Measurements from ENCODE around the gene IKZF1. TPM values are rescaled to one million over a fixed set of nuclear protein-coding genes. Genes with fewer than 3 reads are reported as not detected.

The IKZF1 gene
- total and polyA plus RNA-seq, 5 experiments from 2014 or later: 145 to 435 (median 257) TPM

DNA sequence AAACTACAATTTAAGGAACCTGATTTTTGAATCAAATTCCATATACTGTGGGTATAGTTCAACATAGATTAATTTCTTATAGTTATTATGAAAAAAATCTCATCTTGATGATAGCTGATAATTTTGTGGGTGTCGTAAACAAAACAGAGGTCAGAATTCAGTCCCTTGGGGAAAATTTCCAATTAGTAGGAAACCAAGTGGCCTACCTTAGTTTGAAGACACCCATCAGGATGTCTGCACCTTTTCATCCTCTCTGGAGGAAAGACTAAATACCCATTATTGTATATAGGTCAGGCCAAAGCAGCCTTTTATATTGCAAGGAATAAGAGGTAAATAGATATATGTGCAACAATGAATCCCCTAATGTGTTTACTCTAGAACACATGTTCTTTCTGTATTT lies 6.4 kb downstream of the IKZF1 start:
- peaks cover 38 to 88% (median 76%) of the 10 kb centered on the region in 4 donors for H3K4me1 Mint-ChIP-seq
- DNase-seq: no peak
- POLR2A ChIA-PET: interaction anchor here (1.8 to 32.9 kb wide), 6 partner anchors 6 to 102 kb away, joined by 8 to 1553 read pairs (median 289); no protein-coding TSS in a partner anchor
- peak overlapping the region; percentile 88 to 100 (median 100) for H3K4me3 Mint-ChIP-seq
- H3K9me3 Mint-ChIP-seq: peaks cover 0 to 1% (median 0%) of the 10 kb centered on the region in 9 donors
- peak overlapping the region in 9 of 10 donors; percentile 91 to 100 (median 99) for H3K27ac Mint-ChIP-seq
- H3K27me3 Mint-ChIP-seq: no peaks in the 10 kb centered on the region
- peaks cover 15 to 44% (median 43%) of the 10 kb centered on the region in 3 donors for H3K36me3 Mint-ChIP-seq
- ATAC-seq: no peak

DNA sequence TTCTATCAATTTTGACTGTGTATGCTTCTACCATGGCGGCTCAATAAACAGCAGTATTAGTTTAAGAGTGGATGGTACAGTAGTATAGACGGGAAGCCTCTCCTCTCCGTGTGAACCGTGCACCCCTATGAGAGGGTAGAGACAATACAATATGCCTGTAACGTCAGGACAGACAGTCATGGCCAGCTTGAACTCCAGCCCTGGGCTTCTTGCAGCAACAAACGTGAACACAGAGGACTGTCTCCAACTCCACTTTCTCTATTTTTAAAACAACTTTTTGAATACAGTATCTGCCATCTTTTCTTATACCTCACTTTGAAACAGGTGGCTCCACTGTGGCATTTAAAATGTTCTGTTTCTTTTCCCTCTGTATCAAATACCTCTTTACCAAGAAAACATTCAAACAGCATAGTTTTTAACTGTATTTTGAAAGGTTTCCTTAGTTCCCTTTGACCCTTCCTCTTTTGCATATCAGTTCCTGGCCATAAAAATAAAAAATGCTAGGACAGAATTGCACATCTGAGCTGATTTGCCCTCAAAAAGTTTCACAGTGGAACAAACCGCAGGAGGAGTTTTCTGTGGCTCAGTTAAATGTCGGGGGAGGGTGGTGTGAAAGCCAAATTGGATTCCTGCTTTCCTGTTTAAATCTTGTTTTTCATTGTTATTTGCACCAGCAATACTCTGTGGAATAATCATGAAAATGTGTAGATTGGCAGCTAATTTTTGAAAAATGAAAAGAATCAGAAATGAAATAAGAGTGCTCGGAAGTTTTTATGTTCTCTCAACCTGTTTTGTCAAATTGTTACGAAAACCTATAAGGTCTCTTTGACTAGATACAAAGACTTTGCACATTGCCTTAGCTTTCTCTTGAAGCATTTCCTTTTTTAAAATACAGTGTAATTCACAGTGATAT lies 8.0 kb downstream of the IKZF1 start:
- DNase-seq: peak in 2 of 10 donors; percentile 49 to 54
- POLR2A ChIA-PET: interaction anchor here (0.7 to 32.9 kb wide), 10 partner anchors 6 to 104 kb away, joined by 3 to 1553 read pairs (median 131); partner anchors contain the start of gene IKZF1
- H3K27me3 Mint-ChIP-seq: no peaks in the 10 kb centered on the region
- H3K4me1 Mint-ChIP-seq: peaks cover 36 to 97% (median 86%) of the 10 kb centered on the region in 4 donors
- H3K4me3 Mint-ChIP-seq: peak overlapping the region; percentile 88 to 100 (median 100)
- H3K9me3 Mint-ChIP-seq: peaks cover 0 to 1% (median 0%) of the 10 kb centered on the region in 9 donors
- H3K36me3 Mint-ChIP-seq: peaks cover 1 to 32% (median 29%) of the 10 kb centered on the region in 3 donors
- peak overlapping the region in 9 of 10 donors; percentile 91 to 100 (median 99) for H3K27ac Mint-ChIP-seq
- no peak for ATAC-seq

DNA sequence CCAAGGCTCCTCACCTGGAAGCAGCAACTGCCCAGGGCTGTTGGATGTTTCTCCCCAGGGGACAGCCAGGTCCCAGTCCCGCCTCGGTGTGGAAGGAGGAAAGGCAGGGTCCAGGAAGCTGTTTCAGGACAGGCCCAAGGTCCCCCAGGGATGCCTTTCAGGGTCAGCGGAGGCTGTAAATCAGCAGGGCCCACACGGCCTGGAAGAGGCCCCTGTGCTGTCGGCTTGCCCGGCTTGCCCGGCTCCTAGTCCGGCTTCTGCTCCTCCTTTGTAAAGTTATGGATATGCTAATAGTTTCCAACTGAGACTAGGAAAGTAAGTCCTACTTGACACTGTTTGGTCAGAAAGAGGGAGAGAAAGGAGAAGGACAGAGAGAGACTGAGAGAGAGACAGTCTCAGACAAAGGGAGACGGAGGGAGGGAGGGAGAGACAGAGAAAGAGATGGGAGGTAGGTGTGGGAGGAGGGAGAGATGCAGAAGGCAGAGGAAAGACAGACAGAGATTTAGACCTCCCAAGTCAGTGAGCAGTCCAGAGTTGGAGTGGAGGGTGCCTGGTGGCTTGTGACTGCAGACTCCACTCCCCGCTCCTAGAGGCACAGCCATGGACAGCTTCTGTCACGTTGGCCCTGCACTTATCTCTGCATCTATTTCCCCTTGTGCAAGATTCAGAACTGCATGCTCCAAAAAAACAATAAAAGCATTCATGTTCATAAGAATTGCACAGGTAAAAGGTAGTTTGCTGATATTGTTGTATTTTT lies 10.5 kb downstream of the IKZF1 start:
- H3K4me1 Mint-ChIP-seq: peaks cover 41 to 100% (median 90%) of the 10 kb centered on the region in 4 donors
- POLR2A ChIA-PET: interaction anchor here (0.7 to 32.9 kb wide), 10 partner anchors 8 to 106 kb away, joined by 3 to 1553 read pairs (median 131); partner anchors contain the start of gene IKZF1
- peak overlapping the region; percentile 88 to 100 (median 100) for H3K4me3 Mint-ChIP-seq
- no peaks in the 10 kb centered on the region for H3K27me3 Mint-ChIP-seq
- peak in 1 of 10 donors; percentile 23 for DNase-seq
- peaks cover 0 to 35% (median 28%) of the 10 kb centered on the region in 3 donors for H3K36me3 Mint-ChIP-seq
- H3K9me3 Mint-ChIP-seq: peaks cover 0 to 1% (median 0%) of the 10 kb centered on the region in 9 donors
- H3K27ac Mint-ChIP-seq: peak overlapping the region in 9 of 10 donors; percentile 91 to 100 (median 99)
- peak in 1 of 2 donors; percentile 7 for ATAC-seq

DNA sequence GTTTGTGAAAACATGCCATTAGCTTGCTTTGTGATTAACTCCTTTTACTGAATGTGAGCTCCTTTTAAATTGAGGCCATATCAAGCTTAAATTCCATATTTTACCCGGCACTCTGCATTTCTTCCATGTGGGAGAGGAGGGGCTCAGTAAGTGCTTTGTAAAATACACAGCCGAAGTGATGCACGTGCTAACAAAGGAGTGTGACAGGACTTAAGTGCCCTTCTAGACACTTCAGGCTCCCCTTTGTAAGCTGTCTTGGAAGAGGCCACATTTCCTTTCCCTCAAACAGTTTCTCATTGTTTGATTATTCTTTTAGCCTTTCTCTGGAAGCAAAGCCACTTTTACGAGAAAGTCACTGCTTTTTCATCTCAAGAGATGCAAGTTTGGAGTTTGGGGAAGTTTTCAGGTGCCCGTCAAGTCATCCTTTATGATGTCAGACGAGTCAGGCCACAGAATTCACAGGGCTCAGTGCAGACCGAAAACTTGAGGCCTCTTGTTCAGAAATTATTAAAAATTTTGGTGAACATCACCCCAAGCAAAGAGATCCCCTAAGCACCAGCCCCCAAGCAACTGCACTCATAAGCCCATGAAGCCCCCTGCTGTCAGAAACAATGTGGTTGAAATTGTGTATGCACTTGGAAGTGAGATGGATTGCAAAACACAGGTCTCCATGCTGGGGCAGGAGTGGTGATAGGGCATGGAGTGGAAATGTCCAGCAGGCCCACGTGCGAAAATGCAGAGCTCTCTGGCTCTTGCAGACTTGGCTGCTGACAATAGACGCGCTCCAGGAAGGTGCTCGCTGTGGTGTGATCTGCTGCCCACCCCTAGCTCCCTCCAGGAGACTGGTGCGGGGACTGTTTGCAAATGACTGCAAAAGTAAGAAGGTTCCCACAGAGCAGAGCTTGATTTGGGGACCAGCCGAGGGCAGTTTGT lies 11.5 kb downstream of the IKZF1 start:
- no peak for ATAC-seq
- H3K4me1 Mint-ChIP-seq: peaks cover 43 to 99% (median 91%) of the 10 kb centered on the region in 4 donors

DNA sequence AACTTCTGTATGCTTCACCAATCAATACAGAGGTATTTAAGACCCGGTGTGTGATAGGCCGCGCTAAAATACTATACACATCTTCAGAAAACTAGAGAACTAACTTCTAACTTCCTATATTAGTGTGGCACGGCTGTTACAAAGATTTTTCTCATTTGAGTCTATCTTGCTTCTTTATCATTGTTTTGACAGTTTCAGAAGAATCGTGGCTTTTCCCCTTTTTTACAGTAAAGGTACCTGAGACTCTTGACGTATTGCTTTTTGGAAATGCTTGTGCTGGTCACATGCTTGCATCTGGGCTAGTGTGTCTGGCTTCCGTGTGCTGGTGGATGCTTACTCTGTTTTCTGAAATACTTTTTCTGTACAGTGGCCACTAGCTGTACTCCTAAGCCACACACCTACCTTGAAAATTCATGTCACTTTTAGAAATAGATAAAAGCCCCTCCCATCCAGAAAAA lies 12.7 kb downstream of the IKZF1 start:
- Mint-ChIP-seq H3K27ac (peak overlapping the region in 9 of 10 donors; percentile 91 to 100 (median 99)), H3K9me3 (peaks cover 0 to 1% (median 0%) of the 10 kb centered on the region in 9 donors), H3K36me3 (peaks cover 3 to 52% (median 33%) of the 10 kb centered on the region in 3 donors), H3K4me3 (peak overlapping the region; percentile 81 to 100 (median 100)), H3K4me1 (peaks cover 42 to 99% (median 94%) of the 10 kb centered on the region in 4 donors), H3K27me3 (no peaks in the 10 kb centered on the region)
- POLR2A ChIA-PET: interaction anchor here (0.6 to 32.9 kb wide), 8 partner anchors 11 to 108 kb away, joined by 3 to 1553 read pairs (median 138); partner anchors contain the start of gene IKZF1
- DNase-seq (peak in 9 of 10 donors; percentile 43 to 89 (median 69)), ATAC-seq (peak; percentile 66 to 80)

More for the DNA sequence above, 11.5 kb downstream of the IKZF1 start:
- Mint-ChIP-seq H3K27ac (peak overlapping the region in 9 of 10 donors; percentile 91 to 100 (median 99)), H3K4me3 (peak overlapping the region; percentile 88 to 100 (median 100)), H3K36me3 (peaks cover 0 to 43% (median 27%) of the 10 kb centered on the region in 3 donors), H3K27me3 (no peaks in the 10 kb centered on the region), H3K9me3 (peaks cover 0 to 1% (median 0%) of the 10 kb centered on the region in 9 donors)
- POLR2A ChIA-PET: interaction anchor here (0.7 to 32.9 kb wide), 8 partner anchors 9 to 107 kb away, joined by 3 to 1553 read pairs (median 270); partner anchors contain the start of gene IKZF1
- DNase-seq: peak in 2 of 10 donors; percentile 43 to 47

DNA sequence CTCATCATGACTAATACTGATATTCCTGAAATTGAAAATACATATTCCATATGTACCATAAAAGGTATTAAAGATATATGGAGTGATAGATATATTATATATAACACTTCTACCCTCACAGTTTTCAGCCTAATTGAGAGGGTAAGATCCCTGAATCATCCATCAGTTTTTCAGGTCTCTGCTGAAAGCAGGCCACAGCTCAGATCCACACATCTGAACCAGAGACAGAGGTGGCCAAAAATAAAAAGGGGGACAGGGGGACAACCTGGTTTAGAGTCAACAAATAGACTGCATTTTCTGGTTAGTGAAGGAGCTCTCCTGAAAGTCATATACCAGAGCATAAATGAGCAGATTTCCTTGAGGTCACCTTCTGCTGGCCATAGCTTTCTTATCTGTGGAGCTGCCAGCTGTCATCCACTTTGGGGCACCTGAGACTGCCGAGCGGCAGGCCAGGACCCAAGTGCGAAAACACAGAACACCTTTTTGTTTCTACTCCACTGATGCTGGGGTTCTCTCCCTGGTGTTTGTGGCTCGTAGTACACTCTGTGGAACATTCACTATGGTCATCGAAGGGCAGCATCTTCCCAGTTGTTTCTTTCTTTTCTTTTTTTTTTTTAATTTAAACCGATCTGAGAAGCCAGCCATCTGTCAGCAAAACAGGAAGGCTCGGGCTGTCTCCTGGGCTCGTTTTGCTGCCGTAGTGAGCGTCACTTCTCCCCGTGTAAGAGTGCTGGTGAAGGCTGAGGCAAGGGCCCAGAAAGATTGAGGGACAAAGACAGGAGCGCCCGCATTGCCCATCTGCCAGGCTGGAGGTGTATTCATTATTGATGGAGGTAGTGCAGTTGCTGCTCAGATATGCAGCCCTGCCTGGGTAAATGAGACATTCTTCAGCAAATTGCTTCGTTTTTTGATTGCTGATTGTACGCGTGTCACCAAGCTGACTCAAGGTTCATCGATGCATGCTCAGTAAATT lies 13.5 kb downstream of the IKZF1 start:
- peak in 1 of 2 donors; percentile 18 for ATAC-seq
- Mint-ChIP-seq H3K9me3 (peaks cover 0 to 1% (median 0%) of the 10 kb centered on the region in 9 donors), H3K36me3 (peaks cover 3 to 53% (median 35%) of the 10 kb centered on the region in 3 donors), H3K27ac (peak overlapping the region in 9 of 10 donors; percentile 91 to 100 (median 99)), H3K27me3 (no peaks in the 10 kb centered on the region), H3K4me1 (peaks cover 40 to 99% (median 93%) of the 10 kb centered on the region in 4 donors), H3K4me3 (peak overlapping the region; percentile 81 to 100 (median 100))
- DNase-seq: peak in 6 of 10 donors; percentile 41 to 68 (median 58)
- POLR2A ChIA-PET: interaction anchor here (0.6 to 32.9 kb wide), 8 partner anchors 10 to 109 kb away, joined by 3 to 1553 read pairs (median 138); partner anchors contain the start of gene IKZF1

DNA sequence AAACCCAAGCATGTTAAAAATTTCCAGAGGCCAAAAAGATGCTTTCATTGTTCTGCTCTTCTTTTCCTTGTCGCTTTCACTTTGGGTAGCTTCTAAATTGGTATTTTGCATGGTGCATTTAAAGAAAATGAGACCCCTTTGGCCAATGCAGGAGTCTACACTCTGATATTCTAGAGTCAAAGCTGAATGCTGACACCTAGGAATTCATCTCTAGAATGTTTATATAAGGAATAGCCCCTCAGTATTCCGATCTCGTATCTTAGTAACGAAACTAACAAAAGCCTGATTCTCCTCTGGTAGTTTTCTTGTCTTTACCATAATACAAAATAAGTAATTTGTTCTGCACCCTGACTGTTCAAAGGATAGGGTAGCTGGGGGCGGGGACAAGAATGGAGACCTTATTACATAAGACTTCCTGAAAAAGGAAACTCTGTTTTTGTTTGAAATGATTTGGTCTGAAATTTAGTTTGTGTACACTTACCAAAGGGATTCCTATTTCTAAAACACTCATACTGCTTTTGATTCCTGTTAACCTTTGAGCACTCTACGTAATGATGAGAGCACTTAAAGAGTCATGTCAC lies 17.1 kb downstream of the IKZF1 start:
- Mint-ChIP-seq H3K4me3 (peak overlapping the region; percentile 60 to 100 (median 83)), H3K4me1 (peaks cover 39 to 99% (median 90%) of the 10 kb centered on the region in 4 donors), H3K36me3 (peaks cover 14 to 75% (median 40%) of the 10 kb centered on the region in 3 donors), H3K27ac (peak overlapping the region in 9 of 10 donors; percentile 86 to 99 (median 95)), H3K27me3 (no peaks in the 10 kb centered on the region), H3K9me3 (no peaks in the 10 kb centered on the region)
- ATAC-seq (peak; percentile 40 to 47), DNase-seq (peak in 9 of 10 donors; percentile 50 to 84 (median 73))
- POLR2A ChIA-PET: interaction anchor here (1.0 to 32.9 kb wide), 8 partner anchors 9 to 113 kb away, joined by 5 to 1553 read pairs (median 10); partner anchors contain the start of gene IKZF1

DNA sequence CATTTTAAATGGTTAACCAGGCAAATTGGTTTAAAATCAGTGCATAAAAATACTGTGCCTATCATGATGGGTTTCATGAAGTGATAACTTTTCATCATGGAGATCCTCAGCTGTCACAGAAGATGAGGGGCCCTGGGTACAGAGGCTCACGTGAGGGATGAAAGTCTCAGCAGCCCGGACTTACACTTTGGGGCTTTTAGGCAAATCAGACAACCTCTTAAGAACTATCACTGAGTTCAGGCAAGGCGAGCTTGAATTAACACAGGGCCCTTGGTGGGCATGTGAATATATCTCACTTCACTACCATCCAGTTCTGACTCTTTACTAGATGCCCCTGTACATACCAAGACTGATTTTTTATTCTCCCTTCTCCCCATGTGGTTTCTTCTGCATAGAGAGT lies 19.6 kb downstream of the IKZF1 start:
- Mint-ChIP-seq H3K9me3 (no peaks in the 10 kb centered on the region), H3K27me3 (no peaks in the 10 kb centered on the region), H3K4me3 (peak overlapping the region in 9 of 10 donors; percentile 3 to 85 (median 43)), H3K36me3 (peaks cover 19 to 93% (median 54%) of the 10 kb centered on the region in 3 donors), H3K4me1 (peaks cover 35 to 93% (median 87%) of the 10 kb centered on the region in 4 donors), H3K27ac (peak overlapping the region in 9 of 10 donors; percentile 78 to 99 (median 95))
- ATAC-seq (peak in 1 of 2 donors; percentile 16), DNase-seq (no peak)
- POLR2A ChIA-PET: interaction anchor here (1.0 to 32.9 kb wide), 4 partner anchors 9 to 115 kb away, joined by 5 to 1553 read pairs (median 362); partner anchors contain the start of gene IKZF1

DNA sequence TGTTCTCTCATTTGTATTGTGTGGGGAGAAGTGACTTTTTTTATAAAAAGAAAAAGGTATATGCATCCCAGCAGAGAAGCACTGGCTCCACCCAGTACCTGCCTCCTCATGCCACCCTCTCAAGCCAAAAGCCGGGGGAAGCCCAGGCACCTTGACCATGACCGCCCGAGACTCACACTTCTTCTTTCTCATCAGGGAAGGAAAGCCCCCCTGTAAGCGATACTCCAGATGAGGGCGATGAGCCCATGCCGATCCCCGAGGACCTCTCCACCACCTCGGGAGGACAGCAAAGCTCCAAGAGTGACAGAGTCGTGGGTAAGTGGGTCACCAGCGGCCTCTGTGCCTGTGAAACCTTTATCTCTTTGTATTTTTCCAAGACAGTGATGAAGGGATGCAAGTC lies 22.9 kb downstream of the IKZF1 start:
- peaks cover 51 to 88% (median 60%) of the 10 kb centered on the region in 4 donors for H3K4me1 Mint-ChIP-seq
- H3K36me3 Mint-ChIP-seq: peaks cover 26 to 92% (median 54%) of the 10 kb centered on the region in 3 donors
- POLR2A ChIA-PET: interaction anchor here (1.2 to 32.9 kb wide), 3 partner anchors 16 to 55 kb away, joined by 3 to 1553 read pairs (median 283); partner anchors contain the start of gene IKZF1
- ATAC-seq: no peak
- no peak for DNase-seq
- H3K9me3 Mint-ChIP-seq: no peaks in the 10 kb centered on the region
- H3K4me3 Mint-ChIP-seq: peak overlapping the region in 1 of 10 donors; percentile 13
- peak overlapping the region in 5 of 10 donors; percentile 34 to 75 (median 69) for H3K27ac Mint-ChIP-seq
- no peaks in the 10 kb centered on the region for H3K27me3 Mint-ChIP-seq

All from naive thymus-derived CD8-positive, alpha-beta T cell (primary cell).